T-cell (primary cell): Measurements from ENCODE around the gene CACNB2. TPM values are rescaled to one million over a fixed set of nuclear protein-coding genes. Genes with fewer than 3 reads are reported as not detected.

Source experiments
- ATAC-seq, 4 experiments: fragments of 200-7000 bp in 3 of 4; fragments of 150-1000 bp in 1 of 4; cut with Tn5 transposase; replicated peaks in 1 of 4; 1 replicate in 3 of 4; 2 replicates in 1 of 4; pipeline ENCODE4 v1.10.0; 2021; ENCODE audit warnings: moderate library complexity in 3 of 4, mild to moderate bottlenecking in 2 of 4, moderate number of reproducible peaks in 1 of 4
- CTCF ChIA-PET, 2 donors: fragments of 300-600 bp; sonication (Branson Sonifier 250); formaldehyde crosslinking; loops; one replicate each; lab custom pipeline; 2022; ENCODE audit warnings: antibody characterized with exemption in 2 of 2; lab: Charles Lee
- POLR2A ChIA-PET, 2 donors: fragments of 300-600 bp; sonication (Branson Sonifier 250); formaldehyde crosslinking; loops; one replicate each; lab custom pipeline; 2022; ENCODE audit warnings: antibody characterized with exemption in 2 of 2; lab: Charles Lee
- DNase-seq, 35 experiments: peaks; one replicate each; pipeline versions ENCODE4 v3.0.0 to v3.0.0-alpha.2; 2013 to 2023
- H3K27ac ChIP-seq: one replicate; pipeline ENCODE4 v1.5.1; 2013; ENCODE audit warnings: low read length
- H3K27me3 ChIP-seq, 2 experiments: replicated peaks in 1 of 2; 1 replicate in 1 of 2; 2 replicates in 1 of 2; pipeline versions ENCODE4 v1.6.1 to v1.7.0; 2013; ENCODE audit warnings: low read length in 1 of 2, mixed read lengths in 1 of 2; ENCODE audit not compliant: control insufficient read depth in 2 of 2, insufficient read depth in 2 of 2; ENCODE audit errors: extremely low read depth in 1 of 2
- H3K36me3 ChIP-seq, 2 donors: 1 replicate in 1 of 2; 2 replicates in 1 of 2; pipeline versions ENCODE4 v1.6.1 to v1.7.0; 2013; ENCODE audit warnings: low read length in 1 of 2; ENCODE audit not compliant: control insufficient read depth in 2 of 2, insufficient read depth in 1 of 2; ENCODE audit errors: extremely low read depth in 1 of 2
- H3K4me1 ChIP-seq, 2 experiments: 1 replicate in 1 of 2; 2 replicates in 1 of 2; pipeline versions ENCODE4 v1.6.1 to v1.7.0; 2013; ENCODE audit warnings: low read length in 2 of 2, mixed read lengths in 1 of 2; ENCODE audit not compliant: insufficient read depth in 2 of 2, control insufficient read depth in 1 of 2; ENCODE audit errors: extremely low read depth in 1 of 2
- H3K4me3 ChIP-seq, 2 donors: 1 replicate in 1 of 2; 2 replicates in 1 of 2; pipeline versions ENCODE4 v1.5.1 to v1.7.0; 2013; ENCODE audit warnings: mild to moderate bottlenecking in 2 of 2, low read length in 1 of 2, moderate library complexity in 1 of 2; ENCODE audit not compliant: control insufficient read depth in 1 of 2; ENCODE audit errors: extremely low read depth in 1 of 2
- H3K9me3 ChIP-seq: 2 replicates; pipeline ENCODE4 v1.7.0; 2013
- H3K27ac Mint-ChIP-seq, 2 donors: one replicate each; pipeline ENCODE4 v1.8.0; 2020 to 2021; ENCODE audit warnings: mild to moderate bottlenecking in 2 of 2, mixed read lengths in 2 of 2
- H3K27me3 Mint-ChIP-seq, 2 donors: one replicate each; pipeline ENCODE4 v1.8.0; 2021 to 2022; ENCODE audit warnings: mixed read lengths in 2 of 2
- H3K36me3 Mint-ChIP-seq: one replicate; pipeline ENCODE4 v1.8.0; 2021; ENCODE audit warnings: mixed read lengths
- H3K4me1 Mint-ChIP-seq, 3 donors: one replicate each; pipeline ENCODE4 v1.8.0; 2020 to 2022; ENCODE audit warnings: mixed read lengths in 3 of 3, mild to moderate bottlenecking in 1 of 3
- H3K4me3 Mint-ChIP-seq, 3 donors: one replicate each; pipeline ENCODE4 v1.8.0; 2020 to 2022; ENCODE audit warnings: mild to moderate bottlenecking in 3 of 3, mixed read lengths in 3 of 3, moderate library complexity in 3 of 3
- H3K9me3 Mint-ChIP-seq, 3 donors: one replicate each; pipeline ENCODE4 v1.8.0; 2020 to 2022; ENCODE audit warnings: mixed read lengths in 3 of 3
- WGBS: methylation state at CpG from one replicate; pipeline ENCODE4 v1.1.5; 2013; ENCODE audit warnings: missing lambda C conversion rate; ENCODE audit not compliant: insufficient coverage; 5-methylcytosine and 5-hydroxymethylcytosine counted together
- total RNA-seq, 35 experiments: library from RNA in 6 of 35; stranded (reverse) in 6 of 35; fragments of 120-200 nt in 1 of 35; gene quantifications; one replicate each; pipeline versions ENCODE4 v1.2.1 to v1.2.4 and lab custom pipeline; 2013 to 2026

The CACNB2 gene
- total RNA-seq, 5 donors from 2014 or later (not counting 1 experiment from before 2014, with no cell fraction given): not detected

DNA sequence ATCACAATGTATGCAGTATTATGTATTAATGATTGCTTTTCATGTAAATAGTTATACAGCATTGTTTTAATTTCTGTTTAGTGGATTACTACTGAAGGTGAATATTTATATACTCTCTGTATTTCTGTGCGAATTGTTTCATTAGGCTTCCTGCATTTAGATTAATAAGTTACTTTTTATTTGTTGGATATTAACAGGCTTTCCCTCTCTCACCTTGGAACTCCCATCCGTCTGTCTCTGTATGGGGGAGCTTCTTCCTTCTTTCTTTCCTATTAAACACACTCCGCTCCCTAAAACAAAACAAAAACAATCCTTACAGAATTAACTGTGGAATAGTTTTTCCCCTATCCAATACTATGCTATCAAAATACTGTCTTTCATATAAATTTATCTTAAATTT lies 205.1 kb downstream of the CACNB2 start:
- DNase-seq (no peak), ATAC-seq (no peak)
- Histone ChIP-seq H3K36me3 (no peaks in the 10 kb centered on the region), H3K4me1 (no peaks in the 10 kb centered on the region), H3K9me3 (no peaks in the 10 kb centered on the region), H3K27me3 (no peaks in the 10 kb centered on the region), H3K27ac (no peak overlapping the region), H3K4me3 (no peak overlapping the region)
- POLR2A ChIA-PET: interaction anchor here in 1 of 2 donors (0.7 kb wide), 1 partner anchor 491 kb away, joined by 3 read pairs; no protein-coding TSS in a partner anchor
- Mint-ChIP-seq H3K9me3 (no peaks in the 10 kb centered on the region), H3K27me3 (no peaks in the 10 kb centered on the region), H3K4me1 (no peaks in the 10 kb centered on the region), H3K36me3 (no peaks in the 10 kb centered on the region), H3K4me3 (no peak overlapping the region), H3K27ac (no peak overlapping the region)
- CTCF ChIA-PET: interaction anchor here in 1 of 2 donors (0.6 kb wide), 1 partner anchor 403 kb away, joined by 3 read pairs; no protein-coding TSS in a partner anchor
- WGBS: no CpG with 5 or more reads among the region's 3 CpGs

DNA sequence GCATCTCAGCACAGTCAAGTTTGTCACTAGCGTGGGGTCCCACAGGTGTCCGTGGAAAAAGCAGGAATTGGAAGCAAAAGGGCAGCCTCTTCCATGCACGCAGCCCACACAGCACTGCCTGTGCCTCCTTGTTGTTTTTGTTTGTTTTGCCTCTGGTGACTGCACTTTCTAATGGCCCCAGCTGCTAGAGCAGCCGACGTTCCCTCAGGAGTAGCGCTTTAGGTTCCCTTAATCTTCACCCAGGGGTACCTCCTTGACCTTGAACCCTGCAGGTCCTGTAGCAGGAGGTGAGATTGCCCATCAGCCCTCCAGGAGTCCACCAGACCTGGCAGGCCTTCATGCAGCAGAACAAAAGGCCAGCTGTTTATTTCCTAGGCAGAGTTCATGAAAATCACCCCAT lies 210.1 kb downstream of the CACNB2 start:
- H3K9me3 Mint-ChIP-seq: no peaks in the 10 kb centered on the region
- ChIA-PET CTCF (no interaction called here), POLR2A (no interaction called here)
- H3K27me3 Mint-ChIP-seq: no peaks in the 10 kb centered on the region
- no peak overlapping the region for H3K4me3 ChIP-seq
- H3K27me3 ChIP-seq: no peaks in the 10 kb centered on the region
- no peak for ATAC-seq
- no peaks in the 10 kb centered on the region for H3K9me3 ChIP-seq
- H3K36me3 ChIP-seq: no peaks in the 10 kb centered on the region
- no peak overlapping the region for H3K4me3 Mint-ChIP-seq
- H3K27ac Mint-ChIP-seq: no peak overlapping the region
- H3K4me1 Mint-ChIP-seq: no peaks in the 10 kb centered on the region
- no peak overlapping the region for H3K27ac ChIP-seq
- no peak for DNase-seq
- H3K36me3 Mint-ChIP-seq: no peaks in the 10 kb centered on the region
- H3K4me1 ChIP-seq: no peaks in the 10 kb centered on the region
- WGBS: 81% methylated on average over 4 of the region's 6 CpGs

DNA sequence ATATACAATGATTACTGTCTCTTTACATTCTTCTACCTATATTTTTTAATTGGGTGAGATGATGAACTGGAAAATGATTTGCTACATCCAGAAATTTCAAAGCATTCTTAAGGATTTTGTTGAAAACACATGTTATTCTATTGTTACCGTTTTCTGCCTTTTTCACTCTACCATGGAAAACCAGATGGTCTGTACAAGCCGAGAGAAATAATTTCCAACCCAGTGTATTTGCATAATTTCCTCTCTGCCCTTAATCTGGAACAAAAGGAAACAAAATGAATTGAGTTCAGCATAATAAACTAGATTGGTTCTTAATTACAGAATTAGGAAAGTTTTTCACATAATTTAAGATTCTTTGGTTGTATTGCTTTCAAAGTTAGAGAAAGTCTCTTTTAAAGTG lies 211.2 kb downstream of the CACNB2 start:
- Histone ChIP-seq H3K27me3 (no peaks in the 10 kb centered on the region), H3K4me1 (no peaks in the 10 kb centered on the region), H3K36me3 (no peaks in the 10 kb centered on the region), H3K9me3 (no peaks in the 10 kb centered on the region), H3K27ac (no peak overlapping the region), H3K4me3 (no peak overlapping the region)
- whole genome bisulfite sequencing: no CpG with 5 or more reads among the region's 2 CpGs
- Mint-ChIP-seq H3K27me3 (no peaks in the 10 kb centered on the region), H3K4me1 (no peaks in the 10 kb centered on the region), H3K4me3 (no peak overlapping the region), H3K9me3 (no peaks in the 10 kb centered on the region), H3K27ac (no peak overlapping the region), H3K36me3 (no peaks in the 10 kb centered on the region)
- POLR2A ChIA-PET: no interaction called here
- DNase-seq (no peak), ATAC-seq (no peak)
- CTCF ChIA-PET: no interaction called here

DNA sequence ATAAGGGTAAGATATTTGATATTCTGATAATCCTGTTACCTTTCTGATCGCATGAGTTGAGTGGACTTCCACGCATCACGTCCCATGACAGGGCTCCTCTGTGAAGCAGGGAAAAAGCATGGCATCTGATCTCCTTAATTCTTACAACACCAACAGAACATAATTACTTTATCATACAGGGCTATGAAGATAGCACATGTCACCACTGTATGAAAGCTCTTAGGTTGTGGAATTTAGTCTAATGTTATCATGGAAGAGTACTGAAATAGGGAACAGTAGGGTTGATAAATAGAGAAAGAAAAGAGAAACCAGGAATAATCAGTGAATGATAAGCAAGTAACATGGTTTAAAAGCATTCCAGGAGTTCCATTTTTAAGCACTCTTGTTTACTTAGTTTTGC lies 212.0 kb downstream of the CACNB2 start:
- no peaks in the 10 kb centered on the region for H3K27me3 Mint-ChIP-seq
- no peak for DNase-seq
- H3K27me3 ChIP-seq: no peaks in the 10 kb centered on the region
- no peaks in the 10 kb centered on the region for H3K4me1 Mint-ChIP-seq
- H3K27ac Mint-ChIP-seq: no peak overlapping the region
- H3K36me3 ChIP-seq: no peaks in the 10 kb centered on the region
- H3K4me1 ChIP-seq: no peaks in the 10 kb centered on the region
- H3K9me3 Mint-ChIP-seq: no peaks in the 10 kb centered on the region
- H3K4me3 Mint-ChIP-seq: no peak overlapping the region
- ChIA-PET CTCF (no interaction called here), POLR2A (no interaction called here)
- no CpG with 5 or more reads among the region's 3 CpGs for WGBS
- no peak overlapping the region for H3K4me3 ChIP-seq
- no peaks in the 10 kb centered on the region for H3K36me3 Mint-ChIP-seq
- no peak overlapping the region for H3K27ac ChIP-seq
- no peaks in the 10 kb centered on the region for H3K9me3 ChIP-seq
- no peak for ATAC-seq

DNA sequence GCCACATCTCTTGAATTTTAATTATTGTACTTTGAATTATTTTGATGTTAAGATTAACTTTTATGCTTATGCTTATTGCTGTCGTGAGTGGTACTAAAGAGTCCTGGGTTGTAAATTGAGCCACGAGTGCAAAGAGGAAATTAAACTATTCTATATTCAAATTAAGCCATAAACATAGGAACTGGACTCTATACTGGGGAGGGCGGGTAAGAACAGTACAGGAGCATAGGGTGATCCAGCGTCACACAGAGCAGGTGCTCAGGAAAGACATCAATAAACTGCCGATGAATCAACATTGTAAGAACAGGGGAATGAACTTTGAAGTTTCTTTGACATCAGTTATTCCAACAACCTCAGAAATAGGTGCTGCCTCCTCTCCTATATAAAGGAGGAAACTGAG lies 219.6 kb downstream of the CACNB2 start:
- no peaks in the 10 kb centered on the region for H3K36me3 Mint-ChIP-seq
- DNase-seq (no peak), ATAC-seq (no peak)
- H3K27ac Mint-ChIP-seq: no peak overlapping the region
- no peak overlapping the region for H3K4me3 Mint-ChIP-seq
- H3K4me1 Mint-ChIP-seq: no peaks in the 10 kb centered on the region
- no CpG with 5 or more reads among the region's 5 CpGs for WGBS
- H3K27me3 ChIP-seq: no peaks in the 10 kb centered on the region
- H3K4me1 ChIP-seq: no peaks in the 10 kb centered on the region
- H3K4me3 ChIP-seq: no peak overlapping the region
- H3K36me3 ChIP-seq: no peaks in the 10 kb centered on the region
- H3K27ac ChIP-seq: no peak overlapping the region
- ChIA-PET CTCF (no interaction called here), POLR2A (no interaction called here)
- H3K27me3 Mint-ChIP-seq: no peaks in the 10 kb centered on the region
- H3K9me3 ChIP-seq: no peaks in the 10 kb centered on the region
- H3K9me3 Mint-ChIP-seq: peaks cover 0 to 3% (median 0%) of the 10 kb centered on the region in 3 donors

DNA sequence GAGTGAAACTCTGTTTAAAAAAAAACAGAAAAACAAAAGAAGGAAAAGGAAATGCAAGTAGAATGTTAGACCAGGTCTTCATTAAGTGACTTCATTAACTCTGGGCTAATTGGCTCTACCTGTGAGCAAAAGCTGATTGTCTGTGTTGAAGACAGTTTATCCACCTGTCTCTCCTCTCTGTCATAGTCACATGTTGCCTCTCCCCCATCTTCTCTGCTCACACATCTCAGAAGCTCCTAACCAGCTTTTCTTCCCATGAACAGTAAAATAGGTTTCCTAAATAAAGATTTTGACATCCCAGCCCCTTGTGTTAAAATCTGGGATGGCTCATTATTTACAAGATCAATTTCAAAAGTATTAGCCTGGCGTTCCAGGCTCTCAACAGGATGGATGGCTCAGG lies 222.7 kb downstream of the CACNB2 start:
- no peaks in the 10 kb centered on the region for H3K36me3 ChIP-seq
- no peak for DNase-seq
- POLR2A ChIA-PET: no interaction called here
- Mint-ChIP-seq H3K4me3 (no peak overlapping the region), H3K4me1 (no peaks in the 10 kb centered on the region), H3K27me3 (no peaks in the 10 kb centered on the region), H3K36me3 (no peaks in the 10 kb centered on the region), H3K27ac (no peak overlapping the region), H3K9me3 (peaks cover 0 to 3% (median 0%) of the 10 kb centered on the region in 3 donors)
- CTCF ChIA-PET: no interaction called here
- no peaks in the 10 kb centered on the region for H3K4me1 ChIP-seq
- ATAC-seq: no peak
- no peaks in the 10 kb centered on the region for H3K9me3 ChIP-seq
- no peak overlapping the region for H3K27ac ChIP-seq
- WGBS: 69% methylated on average over 1 of the region's 1 CpG
- H3K27me3 ChIP-seq: no peaks in the 10 kb centered on the region
- H3K4me3 ChIP-seq: no peak overlapping the region
